GM12878 (cell line): ENCODE results near the gene PLEKHG2. TPM values are rescaled to one million over a fixed set of nuclear protein-coding genes. Genes with fewer than 3 reads are reported as not detected.

Source experiments
- CHD4 ChIP-seq: fragments of 200-600 bp; sonication (generic); IDR thresholded peaks from 2 replicates; pipeline ENCODE4 v1.6.1; 2016; ENCODE audit warnings: mild to moderate bottlenecking
- CREM ChIP-seq: IDR thresholded peaks from 2 replicates; pipeline ENCODE4 v1.6.1; 2014; ENCODE audit warnings: antibody characterized with exemption, low read depth
- ETV6 ChIP-seq, 2 experiments: fragments of 450-650 bp in 1 of 2; IDR thresholded peaks in 1 of 2; conservative IDR thresholded peaks in 1 of 2; 2 replicates each; pipeline ENCODE4 v1.6.1; 2014; ENCODE audit warnings: antibody characterized with exemption in 1 of 2, borderline replicate concordance in 1 of 2, low read depth in 1 of 2, mild to moderate bottlenecking in 1 of 2, moderate library complexity in 1 of 2
- MTA2 ChIP-seq: fragments of 450-650 bp; IDR thresholded peaks from 2 replicates; pipeline ENCODE4 v1.6.1; 2016; ENCODE audit warnings: low read depth, mild to moderate bottlenecking, moderate library complexity
- MYB ChIP-seq: fragments of 150-350 bp; IDR thresholded peaks from 2 replicates; pipeline ENCODE4 v1.6.1; 2014; ENCODE audit warnings: mild to moderate bottlenecking, low read depth, low read length, borderline replicate concordance
- POLR2AphosphoS5 ChIP-seq: IDR thresholded peaks from 2 replicates; pipeline ENCODE4 v1.6.1; 2011; ENCODE audit warnings: mild to moderate bottlenecking, low read length, inconsistent platforms
- RBBP5 ChIP-seq: fragments of 200-600 bp; sonication (generic); conservative IDR thresholded peaks from 2 replicates; pipeline ENCODE4 v1.6.1; 2016
- RUNX3 ChIP-seq: IDR thresholded peaks from 2 replicates; pipeline ENCODE4 v1.6.1; 2012; ENCODE audit warnings: low read length, inconsistent platforms
- polyA plus RNA-seq, 11 experiments: library from polyadenylated mRNA; depleted of rRNA in 4 of 11; unstranded in 6 of 11; stranded (reverse) in 5 of 11; fragments of >200 nt; fragmentation: Nextera tagmentation in 4 of 11; fragmentation: Illumina TruSeq in 1 of 11; extraction: Ambion mirVana in 4 of 11; extraction: Trizol in 1 of 11; gene quantifications; 1 replicate in 1 of 11; 2 replicates in 10 of 11; pipeline versions ENCODE4 v1.2.1 to v1.2.3, GENCODE V29; 2011 to 2016; ENCODE audit warnings: inconsistent platforms in 2 of 11, missing spikeins in 2 of 11, low read depth in 1 of 11
- total RNA-seq, 4 experiments: library from RNA; depleted of rRNA in 3 of 4; stranded (reverse); fragments of >200 nt in 3 of 4; fragmentation: Illumina TruSeq in 1 of 4; extraction: Trizol in 1 of 4; gene quantifications; 2 replicates each; pipeline versions ENCODE4 v1.2.1 to v1.2.3, GENCODE V29; 2013 to 2021
- TF ChIP-seq, protein P1 (sequence below): fragments of 450-650 bp; IDR thresholded peaks from 2 replicates; pipeline ENCODE4 v1.6.1; 2016; ENCODE audit warnings: mild to moderate bottlenecking, moderate library complexity, borderline replicate concordance
- TF ChIP-seq, protein P2 (sequence below): IDR thresholded peaks from 2 replicates; pipeline ENCODE4 v1.6.1; 2012; ENCODE audit warnings: low read length, inconsistent platforms
- TF ChIP-seq, protein P3 (sequence below): fragments of 450-650 bp; IDR thresholded peaks from 2 replicates; pipeline ENCODE4 v1.6.1; 2018; ENCODE audit warnings: borderline replicate concordance, mild to moderate bottlenecking; ENCODE audit not compliant: partially characterized antibody
- TF ChIP-seq, protein P4 (sequence below): fragments of 450-650 bp; IDR thresholded peaks from 2 replicates; pipeline ENCODE4 v1.6.1; 2017; ENCODE audit warnings: mild to moderate bottlenecking, moderate library complexity

PLEKHG2 gene
- total and polyA plus RNA-seq, 10 of the 15 experiments (the other 5 are each of a cell fraction or from before 2014, with no cell fraction given): 3.0 to 62.5 (median 17.2) TPM

DNA sequence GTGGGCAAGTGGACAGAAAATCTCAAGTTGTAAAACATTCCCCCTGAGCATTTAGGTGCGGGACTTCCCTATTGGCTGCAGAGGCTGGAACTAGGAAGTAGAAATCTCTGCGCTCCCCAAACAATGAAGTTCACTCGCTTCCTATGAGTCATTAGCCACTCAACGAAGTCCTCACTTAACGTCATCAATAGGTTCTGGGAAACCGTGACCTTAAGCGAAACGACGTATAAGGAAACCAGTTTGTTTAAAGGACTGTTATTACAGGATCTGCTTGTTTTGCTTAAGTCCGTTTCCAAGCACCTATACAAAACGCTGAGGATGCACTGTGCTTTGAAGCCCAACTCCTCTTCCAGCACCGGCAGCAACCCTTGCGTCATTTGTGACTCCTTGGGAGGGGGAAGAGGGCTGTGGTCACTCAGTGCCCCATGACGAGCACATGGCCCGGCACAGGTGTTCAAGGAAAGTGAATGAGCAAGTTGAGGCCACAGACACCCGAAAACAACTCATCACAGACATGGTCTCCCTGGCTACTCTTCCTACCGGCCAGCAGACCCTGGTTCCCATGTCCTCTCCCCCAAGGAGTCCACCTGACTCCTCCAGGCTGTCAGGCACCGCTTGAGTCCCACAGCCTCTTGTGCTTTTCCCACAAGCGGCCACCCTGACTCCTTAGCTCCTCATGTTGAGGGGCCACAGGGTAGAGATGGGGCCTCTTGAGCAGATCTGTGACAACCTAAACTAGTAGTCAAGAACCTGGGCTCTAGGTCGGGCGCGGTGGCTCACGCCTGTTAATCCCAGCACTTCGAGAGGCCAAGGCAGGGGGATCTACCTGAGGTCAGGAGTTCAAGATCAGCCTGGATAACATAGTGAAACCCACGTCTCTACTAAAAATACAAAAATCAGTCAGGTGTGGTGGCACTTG is 18.5 kb downstream of the PLEKHG2 start (continued):
- TF ChIP-seq, protein P1, sequence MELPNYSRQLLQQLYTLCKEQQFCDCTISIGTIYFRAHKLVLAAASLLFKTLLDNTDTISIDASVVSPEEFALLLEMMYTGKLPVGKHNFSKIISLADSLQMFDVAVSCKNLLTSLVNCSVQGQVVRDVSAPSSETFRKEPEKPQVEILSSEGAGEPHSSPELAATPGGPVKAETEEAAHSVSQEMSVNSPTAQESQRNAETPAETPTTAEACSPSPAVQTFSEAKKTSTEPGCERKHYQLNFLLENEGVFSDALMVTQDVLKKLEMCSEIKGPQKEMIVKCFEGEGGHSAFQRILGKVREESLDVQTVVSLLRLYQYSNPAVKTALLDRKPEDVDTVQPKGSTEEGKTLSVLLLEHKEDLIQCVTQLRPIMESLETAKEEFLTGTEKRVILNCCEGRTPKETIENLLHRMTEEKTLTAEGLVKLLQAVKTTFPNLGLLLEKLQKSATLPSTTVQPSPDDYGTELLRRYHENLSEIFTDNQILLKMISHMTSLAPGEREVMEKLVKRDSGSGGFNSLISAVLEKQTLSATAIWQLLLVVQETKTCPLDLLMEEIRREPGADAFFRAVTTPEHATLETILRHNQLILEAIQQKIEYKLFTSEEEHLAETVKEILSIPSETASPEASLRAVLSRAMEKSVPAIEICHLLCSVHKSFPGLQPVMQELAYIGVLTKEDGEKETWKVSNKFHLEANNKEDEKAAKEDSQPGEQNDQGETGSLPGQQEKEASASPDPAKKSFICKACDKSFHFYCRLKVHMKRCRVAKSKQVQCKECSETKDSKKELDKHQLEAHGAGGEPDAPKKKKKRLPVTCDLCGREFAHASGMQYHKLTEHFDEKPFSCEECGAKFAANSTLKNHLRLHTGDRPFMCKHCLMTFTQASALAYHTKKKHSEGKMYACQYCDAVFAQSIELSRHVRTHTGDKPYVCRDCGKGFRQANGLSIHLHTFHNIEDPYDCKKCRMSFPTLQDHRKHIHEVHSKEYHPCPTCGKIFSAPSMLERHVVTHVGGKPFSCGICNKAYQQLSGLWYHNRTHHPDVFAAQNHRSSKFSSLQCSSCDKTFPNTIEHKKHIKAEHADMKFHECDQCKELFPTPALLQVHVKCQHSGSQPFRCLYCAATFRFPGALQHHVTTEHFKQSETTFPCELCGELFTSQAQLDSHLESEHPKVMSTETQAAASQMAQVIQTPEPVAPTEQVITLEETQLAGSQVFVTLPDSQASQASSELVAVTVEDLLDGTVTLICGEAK: no peak
- TF ChIP-seq POLR2AphosphoS5 (0 out of 2 replicates have a peak, but pooled peaks have one; percentile 27), MYB (no peak), ETV6 (conservative IDR thresholded peaks at IDR 0.05 in 1 of 2, IDR thresholded peaks at IDR 0.05 in 1 of 2; ENCODE audit: borderline replicate concordance in 1 of 2, low read depth in 1 of 2) (peak in 1 of 2 experiments; percentile 80; a peak in 2 of 4 replicates), CHD4 (no peak), RBBP5 (peak; percentile 75; the same call in 1 of the 2 replicates), MTA2 (peak; percentile 20; the same call in 1 of the 2 replicates), RUNX3 (peak; percentile 82), CREM (peak; percentile 89)
- TF ChIP-seq, protein P2, sequence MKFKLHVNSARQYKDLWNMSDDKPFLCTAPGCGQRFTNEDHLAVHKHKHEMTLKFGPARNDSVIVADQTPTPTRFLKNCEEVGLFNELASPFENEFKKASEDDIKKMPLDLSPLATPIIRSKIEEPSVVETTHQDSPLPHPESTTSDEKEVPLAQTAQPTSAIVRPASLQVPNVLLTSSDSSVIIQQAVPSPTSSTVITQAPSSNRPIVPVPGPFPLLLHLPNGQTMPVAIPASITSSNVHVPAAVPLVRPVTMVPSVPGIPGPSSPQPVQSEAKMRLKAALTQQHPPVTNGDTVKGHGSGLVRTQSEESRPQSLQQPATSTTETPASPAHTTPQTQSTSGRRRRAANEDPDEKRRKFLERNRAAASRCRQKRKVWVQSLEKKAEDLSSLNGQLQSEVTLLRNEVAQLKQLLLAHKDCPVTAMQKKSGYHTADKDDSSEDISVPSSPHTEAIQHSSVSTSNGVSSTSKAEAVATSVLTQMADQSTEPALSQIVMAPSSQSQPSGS: peak; percentile 43; the same call in 1 of the 2 replicates
- TF ChIP-seq, protein P3, sequence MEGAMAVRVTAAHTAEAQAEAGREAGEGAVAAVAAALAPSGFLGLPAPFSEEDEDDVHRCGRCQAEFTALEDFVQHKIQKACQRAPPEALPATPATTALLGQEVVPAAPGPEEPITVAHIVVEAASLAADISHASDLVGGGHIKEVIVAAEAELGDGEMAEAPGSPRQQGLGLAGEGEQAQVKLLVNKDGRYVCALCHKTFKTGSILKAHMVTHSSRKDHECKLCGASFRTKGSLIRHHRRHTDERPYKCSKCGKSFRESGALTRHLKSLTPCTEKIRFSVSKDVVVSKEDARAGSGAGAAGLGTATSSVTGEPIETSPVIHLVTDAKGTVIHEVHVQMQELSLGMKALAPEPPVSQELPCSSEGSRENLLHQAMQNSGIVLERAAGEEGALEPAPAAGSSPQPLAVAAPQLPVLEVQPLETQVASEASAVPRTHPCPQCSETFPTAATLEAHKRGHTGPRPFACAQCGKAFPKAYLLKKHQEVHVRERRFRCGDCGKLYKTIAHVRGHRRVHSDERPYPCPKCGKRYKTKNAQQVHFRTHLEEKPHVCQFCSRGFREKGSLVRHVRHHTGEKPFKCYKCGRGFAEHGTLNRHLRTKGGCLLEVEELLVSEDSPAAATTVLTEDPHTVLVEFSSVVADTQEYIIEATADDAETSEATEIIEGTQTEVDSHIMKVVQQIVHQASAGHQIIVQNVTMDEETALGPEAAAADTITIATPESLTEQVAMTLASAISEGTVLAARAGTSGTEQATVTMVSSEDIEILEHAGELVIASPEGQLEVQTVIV: no peak
- TF ChIP-seq, protein P4, sequence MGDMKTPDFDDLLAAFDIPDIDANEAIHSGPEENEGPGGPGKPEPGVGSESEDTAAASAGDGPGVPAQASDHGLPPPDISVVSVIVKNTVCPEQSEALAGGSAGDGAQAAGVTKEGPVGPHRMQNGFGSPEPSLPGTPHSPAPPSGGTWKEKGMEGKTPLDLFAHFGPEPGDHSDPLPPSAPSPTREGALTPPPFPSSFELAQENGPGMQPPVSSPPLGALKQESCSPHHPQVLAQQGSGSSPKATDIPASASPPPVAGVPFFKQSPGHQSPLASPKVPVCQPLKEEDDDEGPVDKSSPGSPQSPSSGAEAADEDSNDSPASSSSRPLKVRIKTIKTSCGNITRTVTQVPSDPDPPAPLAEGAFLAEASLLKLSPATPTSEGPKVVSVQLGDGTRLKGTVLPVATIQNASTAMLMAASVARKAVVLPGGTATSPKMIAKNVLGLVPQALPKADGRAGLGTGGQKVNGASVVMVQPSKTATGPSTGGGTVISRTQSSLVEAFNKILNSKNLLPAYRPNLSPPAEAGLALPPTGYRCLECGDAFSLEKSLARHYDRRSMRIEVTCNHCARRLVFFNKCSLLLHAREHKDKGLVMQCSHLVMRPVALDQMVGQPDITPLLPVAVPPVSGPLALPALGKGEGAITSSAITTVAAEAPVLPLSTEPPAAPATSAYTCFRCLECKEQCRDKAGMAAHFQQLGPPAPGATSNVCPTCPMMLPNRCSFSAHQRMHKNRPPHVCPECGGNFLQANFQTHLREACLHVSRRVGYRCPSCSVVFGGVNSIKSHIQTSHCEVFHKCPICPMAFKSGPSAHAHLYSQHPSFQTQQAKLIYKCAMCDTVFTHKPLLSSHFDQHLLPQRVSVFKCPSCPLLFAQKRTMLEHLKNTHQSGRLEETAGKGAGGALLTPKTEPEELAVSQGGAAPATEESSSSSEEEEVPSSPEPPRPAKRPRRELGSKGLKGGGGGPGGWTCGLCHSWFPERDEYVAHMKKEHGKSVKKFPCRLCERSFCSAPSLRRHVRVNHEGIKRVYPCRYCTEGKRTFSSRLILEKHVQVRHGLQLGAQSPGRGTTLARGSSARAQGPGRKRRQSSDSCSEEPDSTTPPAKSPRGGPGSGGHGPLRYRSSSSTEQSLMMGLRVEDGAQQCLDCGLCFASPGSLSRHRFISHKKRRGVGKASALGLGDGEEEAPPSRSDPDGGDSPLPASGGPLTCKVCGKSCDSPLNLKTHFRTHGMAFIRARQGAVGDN: peak; percentile 31; the same call in 1 of the 2 replicates
